Naive thymus-derived CD8-positive, alpha-beta T cell (primary cell): ENCODE results near the gene SYCP2L. TPM values are rescaled to one million over a fixed set of nuclear protein-coding genes. Genes with fewer than 3 reads are reported as not detected.
"Not testable (repeated sequence)": the region's sequence is repeated elsewhere in the genome, so short reads cannot be mapped to it uniquely, and the experiment has no call there.

Experiments used
- ATAC-seq, 2 donors: fragments of 150-1000 bp; cut with Tn5 transposase in 1 of 2; sonication (Bioruptor Pico), chemical (Tn5 transposase) in 1 of 2; 1 replicate in 1 of 2; 2 replicates in 1 of 2; pipeline ENCODE4 v1.10.0; 2021; ENCODE audit warnings: mild to moderate bottlenecking in 2 of 2, moderate library complexity in 2 of 2
- POLR2A ChIA-PET: fragments of 350-600 bp; sonication (Branson Sonifier 250); formaldehyde crosslinking; loops from one replicate; lab custom pipeline; 2021; ENCODE audit warnings: antibody characterized with exemption; lab: Charles Lee
- DNase-seq, 10 donors: peaks; one replicate each; pipeline versions ENCODE4 v3.0.0 to v3.0.0-alpha.2; 2020 to 2022
- H3K27ac Mint-ChIP-seq, 10 donors: one replicate each; pipeline ENCODE4 v1.8.0; 2020 to 2022; ENCODE audit warnings: mild to moderate bottlenecking in 10 of 10, mixed read lengths in 10 of 10, moderate library complexity in 4 of 10, inconsistent platforms in 1 of 10
- H3K27me3 Mint-ChIP-seq, 5 donors: one replicate each; pipeline ENCODE4 v1.8.0; 2021 to 2022; ENCODE audit warnings: mixed read lengths in 5 of 5
- H3K36me3 Mint-ChIP-seq, 3 donors: one replicate each; pipeline ENCODE4 v1.8.0; 2020 to 2022; ENCODE audit warnings: mixed read lengths in 3 of 3, mild to moderate bottlenecking in 2 of 3, inconsistent platforms in 1 of 3
- H3K4me1 Mint-ChIP-seq, 4 donors: one replicate each; pipeline ENCODE4 v1.8.0; 2021 to 2022; ENCODE audit warnings: mixed read lengths in 4 of 4
- H3K4me3 Mint-ChIP-seq, 10 donors: one replicate each; pipeline ENCODE4 v1.8.0; 2020 to 2022; ENCODE audit warnings: mild to moderate bottlenecking in 10 of 10, mixed read lengths in 10 of 10, moderate library complexity in 6 of 10, inconsistent platforms in 1 of 10
- H3K9me3 Mint-ChIP-seq, 9 donors: one replicate each; pipeline ENCODE4 v1.8.0; 2020 to 2022; ENCODE audit warnings: mixed read lengths in 9 of 9, mild to moderate bottlenecking in 3 of 9, inconsistent platforms in 1 of 9, moderate library complexity in 1 of 9
- polyA plus RNA-seq, 3 donors: library from polyadenylated mRNA; unstranded; fragments of 300-500 nt; fragmentation: Illumina TruSeq; gene quantifications; one replicate each; pipeline ENCODE4 v1.2.3, GENCODE V29; 2021
- total RNA-seq, 8 experiments: library from RNA in 2 of 8; stranded (reverse) in 2 of 8; gene quantifications; one replicate each; pipeline ENCODE4 v1.2.3 and lab custom pipeline; 2021 to 2026

The SYCP2L gene
- total and polyA plus RNA-seq, 5 experiments from 2014 or later: not detected

DNA sequence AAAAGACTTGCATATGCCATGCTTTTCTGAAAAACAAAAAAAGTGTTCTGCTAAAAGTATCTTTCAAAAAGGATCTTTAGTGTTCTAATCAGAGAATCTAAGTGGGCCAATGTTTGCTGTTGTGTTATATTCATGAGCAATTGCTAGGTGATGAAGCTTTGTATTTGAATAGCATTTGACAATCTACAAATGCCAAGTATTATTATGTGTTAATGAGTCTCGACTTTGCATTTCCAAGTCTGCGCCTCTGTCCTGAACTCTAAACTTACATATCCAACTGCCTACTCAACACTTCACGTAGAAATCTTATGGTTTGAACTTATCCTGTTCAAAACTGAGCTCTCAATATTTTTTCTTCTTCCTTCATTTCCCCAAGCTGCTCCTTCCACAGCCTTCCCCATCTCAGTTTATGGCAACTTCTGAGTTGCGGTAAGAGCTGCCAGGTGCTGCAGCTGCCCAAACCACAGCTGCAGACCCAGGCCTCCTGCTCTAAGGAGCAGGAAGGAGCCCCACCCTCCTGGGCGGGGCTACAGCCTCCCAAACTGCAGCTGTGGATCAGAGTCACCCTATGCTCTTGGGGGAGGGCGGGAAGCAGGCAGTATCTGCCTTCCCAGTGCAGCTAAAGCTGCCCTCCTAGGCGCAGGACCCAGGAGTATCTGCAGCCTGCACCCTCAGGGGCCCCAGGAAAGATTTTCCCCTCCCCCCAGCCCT is 31.8 kb upstream of the SYCP2L start:
- Mint-ChIP-seq H3K4me1 (peaks cover 0 to 1% (median 0%) of the 10 kb centered on the region in 4 donors), H3K9me3 (peaks cover 7 to 23% (median 15%) of the 10 kb centered on the region in 9 donors), H3K27me3 (peaks cover 0 to 14% (median 8%) of the 10 kb centered on the region in 5 donors), H3K36me3 (peaks cover 6 to 20% (median 16%) of the 10 kb centered on the region in 3 donors), H3K4me3 (no peak overlapping the region), H3K27ac (no peak overlapping the region)
- ATAC-seq: no peak
- DNase-seq: no peak
- POLR2A ChIA-PET: no interaction called here

DNA sequence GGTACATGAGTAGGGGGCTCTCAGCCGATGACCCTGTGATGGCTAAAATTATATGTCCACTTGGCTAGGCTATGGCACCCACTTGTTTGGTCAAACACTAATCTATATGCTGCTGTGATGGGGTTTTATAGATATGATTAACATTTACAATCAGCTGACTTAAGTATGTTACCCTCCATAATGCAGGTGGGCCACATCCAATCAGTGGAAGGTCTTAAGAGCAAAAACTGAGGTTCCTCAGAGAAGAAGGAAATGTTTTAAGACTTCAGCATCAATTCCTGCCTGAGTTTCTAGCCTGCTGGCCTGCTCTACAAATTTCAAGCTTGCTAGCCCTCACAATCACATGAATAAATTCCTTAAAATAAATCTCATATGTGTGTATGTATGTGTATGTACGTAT is 29.6 kb upstream of the SYCP2L start:
- peaks cover 7 to 21% (median 15%) of the 10 kb centered on the region in 9 donors for H3K9me3 Mint-ChIP-seq
- no peak overlapping the region for H3K4me3 Mint-ChIP-seq
- ATAC-seq (no peak), DNase-seq (no peak)
- POLR2A ChIA-PET: no interaction called here
- no peak overlapping the region for H3K27ac Mint-ChIP-seq
- H3K27me3 Mint-ChIP-seq: peaks cover 0 to 14% (median 7%) of the 10 kb centered on the region in 5 donors
- H3K36me3 Mint-ChIP-seq: peaks cover 6 to 20% (median 17%) of the 10 kb centered on the region in 3 donors
- H3K4me1 Mint-ChIP-seq: peaks cover 0 to 1% (median 0%) of the 10 kb centered on the region in 4 donors

DNA sequence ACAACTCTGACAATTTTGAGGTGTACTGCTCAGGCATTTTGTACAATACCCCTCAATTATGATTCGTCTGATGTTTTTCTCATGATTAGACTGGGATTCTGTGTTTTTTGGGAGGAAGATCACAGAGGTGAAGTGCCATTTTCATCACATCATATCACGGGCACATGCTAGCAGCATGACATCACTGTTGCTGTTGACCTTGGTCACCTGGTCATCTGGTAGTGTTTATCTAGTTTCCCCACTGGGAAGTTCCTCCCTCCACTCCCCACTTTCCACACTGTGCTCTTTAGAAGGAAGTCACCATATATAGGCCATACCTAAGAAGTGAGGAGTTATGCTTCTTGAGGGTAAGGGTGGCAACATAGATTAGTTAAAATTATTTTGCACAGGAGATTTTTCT is 25.8 kb upstream of the SYCP2L start:
- POLR2A ChIA-PET: no interaction called here
- no peaks in the 10 kb centered on the region for H3K4me1 Mint-ChIP-seq
- H3K27ac Mint-ChIP-seq: no peak overlapping the region
- H3K4me3 Mint-ChIP-seq: no peak overlapping the region
- DNase-seq (no peak), ATAC-seq (no peak)
- H3K9me3 Mint-ChIP-seq: no peaks in the 10 kb centered on the region
- H3K36me3 Mint-ChIP-seq: peaks cover 0 to 6% (median 2%) of the 10 kb centered on the region in 3 donors
- peaks cover 0 to 6% (median 3%) of the 10 kb centered on the region in 5 donors for H3K27me3 Mint-ChIP-seq

DNA sequence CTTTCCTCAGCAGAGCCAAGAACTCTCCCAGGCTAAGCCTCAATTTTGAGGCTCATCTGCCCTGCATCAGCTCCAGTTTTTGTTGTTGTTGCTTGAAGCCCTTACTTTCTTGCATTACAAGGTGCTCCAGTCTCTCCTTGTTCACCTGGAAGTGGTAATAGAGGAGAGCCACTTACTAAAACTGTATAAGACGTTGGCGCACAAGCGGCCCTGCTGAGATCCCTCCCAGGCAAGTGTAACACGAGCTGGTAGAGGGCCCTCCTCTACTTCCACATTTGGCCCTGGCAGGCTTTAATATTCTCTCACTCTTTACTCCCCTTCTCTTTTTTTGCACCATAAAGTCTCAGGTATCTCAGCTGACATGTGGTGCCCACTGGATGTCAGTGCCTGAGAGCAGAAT is 24.5 kb upstream of the SYCP2L start:
- no peak overlapping the region for H3K27ac Mint-ChIP-seq
- peaks cover 0 to 3% (median 0%) of the 10 kb centered on the region in 9 donors for H3K9me3 Mint-ChIP-seq
- no peak for DNase-seq
- H3K4me3 Mint-ChIP-seq: no peak overlapping the region
- H3K27me3 Mint-ChIP-seq: peaks cover 0 to 3% (median 0%) of the 10 kb centered on the region in 5 donors
- no peak for ATAC-seq
- POLR2A ChIA-PET: no interaction called here
- no peaks in the 10 kb centered on the region for H3K4me1 Mint-ChIP-seq
- H3K36me3 Mint-ChIP-seq: peaks cover 0 to 3% (median 0%) of the 10 kb centered on the region in 3 donors

DNA sequence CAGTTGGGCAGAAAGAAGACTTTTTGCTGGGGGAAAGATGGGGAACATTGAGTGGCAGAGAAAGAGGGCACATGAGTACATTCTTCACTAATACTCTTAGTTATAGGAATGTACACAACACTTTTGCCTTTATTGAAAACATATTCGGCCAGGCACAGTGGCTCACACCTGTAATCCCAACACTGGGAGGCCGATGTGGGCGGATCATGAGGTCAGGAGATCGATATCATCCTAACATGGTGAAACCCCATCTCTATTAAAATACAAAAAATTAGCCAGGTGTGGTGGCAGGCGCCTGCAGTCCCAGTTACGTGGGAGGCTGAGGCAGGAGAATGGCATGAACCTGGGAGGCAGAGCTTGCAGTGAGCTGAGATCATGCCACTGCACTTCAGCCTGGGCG is 23.8 kb upstream of the SYCP2L start:
- H3K4me1 Mint-ChIP-seq, H3K36me3 Mint-ChIP-seq, H3K27ac Mint-ChIP-seq, DNase-seq, H3K4me3 Mint-ChIP-seq, H3K9me3 Mint-ChIP-seq, ATAC-seq, H3K27me3 Mint-ChIP-seq, POLR2A ChIA-PET: not testable (repeated sequence)

DNA sequence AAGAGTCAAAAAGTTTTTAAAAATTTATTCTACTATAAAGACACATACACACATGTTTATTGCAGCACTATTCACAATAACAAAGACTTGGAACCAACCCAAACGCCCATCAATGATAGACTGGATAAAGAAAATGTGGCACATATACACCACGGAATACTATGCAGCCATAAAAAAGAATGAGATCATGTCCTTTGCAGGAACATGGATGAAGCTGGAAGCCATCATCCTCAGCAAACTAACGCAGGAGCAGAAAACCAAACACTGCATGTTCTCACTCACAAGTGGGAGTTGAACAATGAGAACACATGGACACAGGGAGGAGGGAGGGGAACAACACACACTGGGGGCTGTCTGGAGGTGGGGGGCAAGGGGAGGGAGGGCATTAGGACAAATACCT is 20.1 kb upstream of the SYCP2L start:
- H3K27me3 Mint-ChIP-seq, ATAC-seq, POLR2A ChIA-PET, H3K4me1 Mint-ChIP-seq, H3K27ac Mint-ChIP-seq, H3K4me3 Mint-ChIP-seq, H3K9me3 Mint-ChIP-seq, H3K36me3 Mint-ChIP-seq, DNase-seq: not testable (repeated sequence)

DNA sequence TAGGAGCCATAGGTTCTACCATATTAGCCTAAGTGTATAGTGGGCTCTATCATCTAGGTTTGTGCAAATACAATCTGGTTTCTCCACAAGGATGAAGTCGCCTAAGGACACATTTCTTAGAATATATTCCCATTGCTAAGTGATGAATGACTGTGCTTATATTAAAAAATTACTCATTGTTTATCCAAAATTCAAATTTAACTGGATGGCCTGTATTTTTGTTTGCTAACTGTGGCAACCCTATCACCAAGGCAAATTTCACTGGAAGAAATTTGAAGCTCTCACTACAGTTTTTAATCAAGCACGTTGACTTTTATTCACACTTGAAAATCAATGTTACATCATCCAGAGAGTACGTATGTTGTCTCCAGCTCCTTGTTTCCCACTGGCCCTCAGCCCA is 18.9 kb upstream of the SYCP2L start:
- peaks cover 0 to 6% (median 0%) of the 10 kb centered on the region in 9 donors for H3K9me3 Mint-ChIP-seq
- H3K27ac Mint-ChIP-seq: no peak overlapping the region
- H3K4me3 Mint-ChIP-seq: no peak overlapping the region
- H3K27me3 Mint-ChIP-seq: peaks cover 0 to 4% (median 2%) of the 10 kb centered on the region in 5 donors
- DNase-seq: no peak
- H3K4me1 Mint-ChIP-seq: no peaks in the 10 kb centered on the region
- ATAC-seq: no peak
- H3K36me3 Mint-ChIP-seq: peaks cover 0 to 3% (median 0%) of the 10 kb centered on the region in 3 donors
- POLR2A ChIA-PET: no interaction called here

DNA sequence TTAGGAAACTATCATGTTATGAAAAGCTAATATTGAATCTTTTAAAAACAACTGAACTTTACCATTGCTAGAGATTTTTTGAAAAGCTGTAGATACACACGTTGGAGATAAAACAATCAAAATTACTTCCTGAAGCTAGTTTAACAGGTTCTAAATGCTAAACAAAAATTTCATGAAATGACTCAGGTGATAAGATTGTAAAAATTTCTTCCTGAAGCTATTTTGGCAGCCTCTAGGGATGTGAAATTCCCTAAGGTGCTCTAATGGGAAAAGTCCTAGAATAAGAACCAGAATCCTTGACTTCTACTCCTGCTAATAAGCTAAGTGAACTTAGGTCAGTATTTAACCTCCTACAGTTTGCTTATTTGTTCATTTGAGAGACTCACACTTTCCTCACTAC is 13.5 kb upstream of the SYCP2L start:
- Mint-ChIP-seq H3K4me3 (no peak overlapping the region), H3K27ac (no peak overlapping the region), H3K27me3 (peaks cover 9 to 22% (median 14%) of the 10 kb centered on the region in 5 donors), H3K4me1 (no peaks in the 10 kb centered on the region), H3K9me3 (peaks cover 0 to 4% (median 0%) of the 10 kb centered on the region in 9 donors), H3K36me3 (peaks cover 0 to 2% (median 0%) of the 10 kb centered on the region in 3 donors)
- POLR2A ChIA-PET: no interaction called here
- DNase-seq: no peak
- no peak for ATAC-seq

DNA sequence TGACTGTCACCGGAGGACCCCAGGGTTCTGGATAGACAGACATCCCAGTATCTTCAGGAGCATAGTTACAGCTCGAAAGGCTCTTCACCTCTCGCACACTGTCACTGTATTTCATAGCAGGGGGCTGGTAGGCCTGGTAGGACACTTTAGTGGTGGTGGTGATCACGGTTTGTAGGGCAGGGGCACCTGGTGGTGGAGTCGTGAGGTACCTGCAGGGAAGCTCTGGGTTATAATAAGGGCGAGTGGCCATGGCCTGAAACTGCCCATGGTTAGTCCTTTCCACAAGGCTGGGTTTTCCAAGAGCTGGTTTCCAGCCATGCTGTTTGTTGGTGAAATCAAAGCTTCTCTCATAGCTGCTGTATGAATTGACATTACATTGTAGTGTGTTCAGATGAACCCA is 12.6 kb upstream of the SYCP2L start:
- POLR2A ChIA-PET: no interaction called here
- Mint-ChIP-seq H3K27ac (no peak overlapping the region), H3K4me3 (no peak overlapping the region), H3K27me3 (peaks cover 16 to 31% (median 18%) of the 10 kb centered on the region in 5 donors), H3K9me3 (peaks cover 0 to 4% (median 0%) of the 10 kb centered on the region in 9 donors), H3K4me1 (no peaks in the 10 kb centered on the region), H3K36me3 (peaks cover 0 to 2% (median 0%) of the 10 kb centered on the region in 3 donors)
- DNase-seq: no peak
- ATAC-seq: no peak

DNA sequence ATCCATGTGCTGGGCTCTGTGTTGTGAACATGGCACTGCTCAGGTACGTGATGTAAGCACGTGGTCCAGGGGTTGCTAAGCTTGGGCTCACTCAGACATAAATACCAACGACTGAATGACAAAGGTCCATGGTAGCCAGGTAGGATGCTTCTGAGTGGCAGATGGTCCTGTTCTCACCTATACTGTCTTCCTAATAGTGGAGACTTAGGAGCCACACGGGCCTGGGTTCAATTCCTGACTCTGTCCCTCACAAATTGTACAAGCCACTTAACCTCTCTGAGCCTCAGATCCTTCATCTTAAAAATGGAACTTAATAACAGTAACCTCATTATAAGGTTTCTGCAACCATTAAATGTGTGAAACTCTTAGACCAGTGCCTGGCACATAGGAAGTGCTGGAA is 11.8 kb upstream of the SYCP2L start:
- POLR2A ChIA-PET: no interaction called here
- H3K27ac Mint-ChIP-seq: no peak overlapping the region
- H3K4me3 Mint-ChIP-seq: no peak overlapping the region
- H3K4me1 Mint-ChIP-seq: no peaks in the 10 kb centered on the region
- ATAC-seq (no peak), DNase-seq (no peak)
- H3K9me3 Mint-ChIP-seq: peaks cover 0 to 4% (median 0%) of the 10 kb centered on the region in 9 donors
- peaks cover 0 to 2% (median 0%) of the 10 kb centered on the region in 3 donors for H3K36me3 Mint-ChIP-seq
- H3K27me3 Mint-ChIP-seq: peaks cover 17 to 39% (median 25%) of the 10 kb centered on the region in 5 donors

DNA sequence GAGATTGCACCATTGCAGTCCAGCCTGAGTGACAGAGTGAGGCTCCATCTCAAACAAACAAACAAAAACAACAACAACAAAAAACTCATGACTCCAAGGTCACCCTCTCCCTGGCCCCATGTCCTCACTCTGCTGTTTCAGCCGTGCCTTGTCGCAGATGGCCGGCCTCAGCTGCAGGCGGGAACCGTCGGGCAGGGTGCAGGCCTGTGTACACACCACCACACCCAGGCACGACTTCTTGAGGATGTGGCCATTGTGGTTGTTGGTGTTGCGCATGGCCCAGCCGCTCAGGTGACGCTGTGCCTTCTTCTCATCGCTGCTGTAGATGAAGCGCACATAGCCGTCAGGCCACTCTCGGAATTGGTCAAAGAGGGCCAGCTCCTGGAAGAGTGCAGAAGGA is 9.8 kb upstream of the SYCP2L start:
- POLR2A ChIA-PET: no interaction called here
- Mint-ChIP-seq H3K36me3 (peaks cover 0 to 4% (median 0%) of the 10 kb centered on the region in 3 donors), H3K4me3 (no peak overlapping the region), H3K4me1 (peaks cover 0 to 6% (median 3%) of the 10 kb centered on the region in 4 donors), H3K27me3 (peaks cover 23 to 59% (median 40%) of the 10 kb centered on the region in 5 donors), H3K27ac (no peak overlapping the region), H3K9me3 (peaks cover 0 to 4% (median 0%) of the 10 kb centered on the region in 9 donors)
- no peak for DNase-seq
- ATAC-seq: no peak

DNA sequence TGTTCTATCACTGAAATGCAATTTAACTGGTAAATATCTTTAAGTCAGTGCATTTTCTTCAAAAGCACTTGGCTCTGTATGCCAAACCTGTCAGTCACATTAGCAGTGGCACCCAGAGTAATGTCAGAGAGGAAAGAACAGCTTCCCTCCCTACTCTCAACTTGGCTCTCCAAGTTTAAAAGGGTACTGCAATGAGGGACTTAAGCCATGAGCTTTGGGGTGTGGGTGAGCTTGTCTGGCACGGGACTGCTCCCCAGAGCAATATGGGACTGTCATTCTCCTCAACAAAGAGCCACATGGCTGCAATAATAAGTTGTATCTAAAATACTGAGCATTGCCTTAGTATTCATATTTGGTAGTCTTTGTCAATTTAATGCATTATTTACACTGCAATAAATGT is 9.0 kb upstream of the SYCP2L start:
- Mint-ChIP-seq H3K36me3 (peaks cover 0 to 4% (median 0%) of the 10 kb centered on the region in 3 donors), H3K9me3 (peaks cover 0 to 4% (median 0%) of the 10 kb centered on the region in 9 donors), H3K27me3 (peaks cover 25 to 67% (median 47%) of the 10 kb centered on the region in 5 donors), H3K4me3 (no peak overlapping the region), H3K27ac (no peak overlapping the region), H3K4me1 (peaks cover 3 to 11% (median 7%) of the 10 kb centered on the region in 4 donors)
- no peak for DNase-seq
- POLR2A ChIA-PET: no interaction called here
- ATAC-seq: no peak

DNA sequence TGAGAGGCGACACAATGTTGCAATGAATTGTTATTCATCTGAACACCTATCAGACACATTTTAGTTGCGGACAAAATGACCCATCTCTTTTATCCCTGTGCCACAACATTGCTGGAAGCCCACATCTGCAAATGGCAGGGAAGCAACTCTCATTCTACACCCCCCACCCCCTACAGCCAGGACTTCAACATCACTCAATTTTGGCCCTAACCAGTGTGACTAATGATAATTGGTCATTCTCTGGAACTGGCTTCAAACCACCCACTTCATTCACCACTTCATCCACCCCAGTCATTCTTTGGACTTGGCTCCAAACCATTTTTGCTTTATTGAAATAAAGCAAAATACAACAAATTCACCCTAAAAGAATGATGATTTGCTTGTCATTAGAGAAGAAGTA is 6.5 kb upstream of the SYCP2L start:
- POLR2A ChIA-PET: no interaction called here
- no peak overlapping the region for H3K27ac Mint-ChIP-seq
- peaks cover 0 to 7% (median 0%) of the 10 kb centered on the region in 9 donors for H3K9me3 Mint-ChIP-seq
- DNase-seq: no peak
- H3K36me3 Mint-ChIP-seq: peaks cover 0 to 4% (median 0%) of the 10 kb centered on the region in 3 donors
- H3K4me1 Mint-ChIP-seq: peaks cover 3 to 20% (median 10%) of the 10 kb centered on the region in 4 donors
- peaks cover 22 to 71% (median 58%) of the 10 kb centered on the region in 5 donors for H3K27me3 Mint-ChIP-seq
- no peak overlapping the region for H3K4me3 Mint-ChIP-seq
- no peak for ATAC-seq
